GM23338 (cell line): ENCODE data around the gene IGSF10. TPM values are rescaled to one million over a fixed set of nuclear protein-coding genes. Genes with fewer than 3 reads are reported as not detected.

Experiments used
- ATAC-seq: fragments of 200-7000 bp; cut with Tn5 transposase; 3 replicates; pipeline ENCODE4 v1.9.1; 2020
- DNase-seq: peaks from one replicate; pipeline ENCODE4 v3.0.0-alpha.2; 2015; ENCODE audit warnings: low spot score
- H2AFZ ChIP-seq: fragments of 200-600 bp; sonication (generic); 2 replicates; pipeline ENCODE4 v1.8.0; 2016; ENCODE audit warnings: antibody characterized with exemption, mild to moderate bottlenecking, moderate library complexity
- H3F3A ChIP-seq: fragments of 200-600 bp; sonication (generic); replicated peaks from 2 replicates; pipeline ENCODE4 v1.8.0; 2017; ENCODE audit warnings: antibody characterized with exemption, mixed run types, low read depth
- H3K27ac ChIP-seq: fragments of 200-600 bp; sonication (generic); 2 replicates; pipeline ENCODE4 v1.6.1; 2016; ENCODE audit warnings: low read depth
- H3K27me3 ChIP-seq: fragments of 200-600 bp; sonication (generic); 2 replicates; pipeline ENCODE4 v1.8.0; 2016; ENCODE audit warnings: mild to moderate bottlenecking, mixed run types, moderate library complexity; ENCODE audit not compliant: insufficient read depth
- H3K36me3 ChIP-seq: fragments of 200-600 bp; sonication (generic); 2 replicates; pipeline ENCODE4 v1.8.0; 2016; ENCODE audit warnings: mild to moderate bottlenecking; ENCODE audit not compliant: insufficient read depth
- H3K4me1 ChIP-seq: fragments of 200-600 bp; sonication (generic); 2 replicates; pipeline ENCODE4 v1.8.0; 2016; ENCODE audit warnings: mild to moderate bottlenecking, moderate library complexity; ENCODE audit not compliant: insufficient read depth
- H3K4me2 ChIP-seq: fragments of 200-600 bp; sonication (generic); 2 replicates; pipeline ENCODE4 v1.7.1; 2017; ENCODE audit warnings: mixed run types
- H3K4me3 ChIP-seq: fragments of 200-600 bp; sonication (generic); 2 replicates; pipeline ENCODE4 v1.6.1; 2016; ENCODE audit warnings: mixed run types
- H3K79me2 ChIP-seq: fragments of 200-600 bp; sonication (generic); replicated peaks from 2 replicates; pipeline ENCODE4 v1.8.0; 2017; ENCODE audit warnings: mild to moderate bottlenecking; ENCODE audit not compliant: insufficient read depth
- H3K9me2 ChIP-seq: fragments of 200-600 bp; sonication (generic); 2 replicates; pipeline ENCODE4 v1.8.0; 2017; ENCODE audit not compliant: insufficient read depth
- H4K20me1 ChIP-seq: fragments of 200-600 bp; sonication (generic); replicated peaks from 2 replicates; pipeline ENCODE4 v1.8.0; 2017; ENCODE audit warnings: mild to moderate bottlenecking; ENCODE audit not compliant: insufficient read depth
- H3K27ac Mint-ChIP-seq: 2 replicates; pipeline ENCODE4 v1.8.0; 2020; ENCODE audit warnings: inconsistent platforms, mild to moderate bottlenecking, moderate library complexity, mixed read lengths
- H3K27me3 Mint-ChIP-seq: 3 replicates; pipeline ENCODE4 v1.8.0; 2022; ENCODE audit warnings: low read depth, mild to moderate bottlenecking, moderate library complexity, mixed read lengths, inconsistent platforms; ENCODE audit not compliant: insufficient read depth, poor library complexity
- H3K36me3 Mint-ChIP-seq: 3 replicates; pipeline ENCODE4 v1.8.0; 2021; ENCODE audit warnings: low read depth, mild to moderate bottlenecking, inconsistent platforms, moderate library complexity, mixed read lengths
- H3K4me1 Mint-ChIP-seq: 3 replicates; pipeline ENCODE4 v1.8.0; 2020; ENCODE audit warnings: mild to moderate bottlenecking, inconsistent platforms, mixed read lengths
- H3K4me3 Mint-ChIP-seq: 3 replicates; pipeline ENCODE4 v1.8.0; 2021; ENCODE audit warnings: moderate library complexity, mild to moderate bottlenecking, inconsistent platforms, mixed read lengths
- H3K9me3 Mint-ChIP-seq: 3 replicates; pipeline ENCODE4 v1.8.0; 2020; ENCODE audit warnings: moderate library complexity, mild to moderate bottlenecking, inconsistent platforms, mixed read lengths
- CREB1 ChIP-seq: fragments of 250-450 bp; sonication (Bioruptor Pico); IDR thresholded peaks from 2 replicates; pipeline ENCODE4 v1.5.0; 2020; ENCODE audit warnings: low read depth, mild to moderate bottlenecking, moderate library complexity
- EZH2 ChIP-seq: fragments of 200-600 bp; sonication (generic); IDR thresholded peaks from one replicate; pipeline ENCODE4 v1.8.0; 2017; ENCODE audit warnings: antibody characterized with exemption, mild to moderate bottlenecking, low read depth; ENCODE audit not compliant: unreplicated experiment
- JUNB ChIP-seq: IDR thresholded peaks from one replicate; pipeline ENCODE4 v1.6.1; 2016; ENCODE audit warnings: antibody characterized with exemption; ENCODE audit not compliant: unreplicated experiment
- NANOG ChIP-seq: IDR thresholded peaks from 2 replicates; pipeline ENCODE4 v1.6.1; 2016; ENCODE audit warnings: antibody characterized with exemption, borderline replicate concordance
- POLR2AphosphoS5 ChIP-seq: IDR thresholded peaks from 2 replicates; pipeline ENCODE4 v1.6.1; 2016; ENCODE audit warnings: antibody characterized with exemption, low read depth
- STAT1 ChIP-seq: IDR thresholded peaks from one replicate; pipeline ENCODE4 v1.6.1; 2016; ENCODE audit warnings: antibody characterized with exemption; ENCODE audit not compliant: unreplicated experiment
- ZNF114 ChIP-seq: fragments of 250-450 bp; sonication (Bioruptor Pico); IDR thresholded peaks from 2 replicates; pipeline ENCODE4 v1.5.0; 2020; ENCODE audit warnings: mild to moderate bottlenecking, moderate library complexity
- ZNF331 ChIP-seq: fragments of 250-450 bp; sonication (Bioruptor Pico); IDR thresholded peaks from 2 replicates; pipeline ENCODE4 v1.5.0; 2020; ENCODE audit warnings: low read depth, mild to moderate bottlenecking, moderate library complexity
- ZNF462 ChIP-seq: fragments of 250-450 bp; sonication (Bioruptor Pico); IDR thresholded peaks from 2 replicates; pipeline ENCODE4 v1.5.0; 2020; ENCODE audit warnings: mild to moderate bottlenecking, moderate library complexity
- polyA plus RNA-seq: library from polyadenylated mRNA; unstranded; fragments of >200 nt; fragmentation: Nextera tagmentation; extraction: Ambion mirVana; gene quantifications from 2 replicates; pipeline ENCODE4 v1.2.1, GENCODE V29; 2016
- total RNA-seq: library from RNA; depleted of rRNA; stranded (reverse); fragments of >200 nt; shearing (Covaris generic); gene quantifications from 2 replicates; pipeline ENCODE4 v1.2.3, GENCODE V29; 2014
- TF ChIP-seq, protein P1 (sequence below), 2 experiments: fragments of 200-600 bp in 1 of 2; sonication (generic) in 1 of 2; conservative IDR thresholded peaks; 2 replicates each; pipeline versions ENCODE4 v1.5.1 to v1.6.1; 2016 to 2017; ENCODE audit warnings: antibody characterized with exemption in 2 of 2, low read depth in 2 of 2, mild to moderate bottlenecking in 2 of 2, moderate library complexity in 1 of 2
- TF ChIP-seq, protein P2 (sequence below): IDR thresholded peaks from 2 replicates; pipeline ENCODE4 v1.6.1; 2016; ENCODE audit warnings: antibody characterized with exemption

IGSF10 gene
- total and polyA plus RNA-seq, 2 experiments from 2014 or later = 0.50 to 0.94 TPM

DNA sequence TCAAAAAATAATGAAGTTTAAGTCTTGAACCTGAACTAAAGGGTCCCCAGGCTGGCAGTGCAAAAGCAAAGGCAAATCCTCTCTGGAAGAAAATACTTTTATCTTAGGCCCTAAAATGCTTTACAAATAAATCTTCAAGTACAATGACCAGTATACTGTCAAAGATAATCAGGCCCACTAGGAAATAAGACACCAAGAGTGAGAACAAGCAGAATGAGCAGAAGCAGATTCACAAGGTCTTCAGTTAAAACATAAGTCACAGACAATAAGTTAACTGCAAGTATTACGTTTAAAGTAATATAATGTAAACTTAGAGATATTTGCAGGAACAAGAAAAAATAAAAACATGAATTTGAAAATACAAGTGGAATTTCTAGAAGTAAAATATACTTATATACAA is 42.2 kb upstream of the IGSF10 start (continued):
- no peak for TF ChIP-seq ZNF331
- no peak for TF ChIP-seq ZNF114 (CRISPR knock-in tag)
- no peak for TF ChIP-seq NANOG
- TF ChIP-seq, protein P1, sequence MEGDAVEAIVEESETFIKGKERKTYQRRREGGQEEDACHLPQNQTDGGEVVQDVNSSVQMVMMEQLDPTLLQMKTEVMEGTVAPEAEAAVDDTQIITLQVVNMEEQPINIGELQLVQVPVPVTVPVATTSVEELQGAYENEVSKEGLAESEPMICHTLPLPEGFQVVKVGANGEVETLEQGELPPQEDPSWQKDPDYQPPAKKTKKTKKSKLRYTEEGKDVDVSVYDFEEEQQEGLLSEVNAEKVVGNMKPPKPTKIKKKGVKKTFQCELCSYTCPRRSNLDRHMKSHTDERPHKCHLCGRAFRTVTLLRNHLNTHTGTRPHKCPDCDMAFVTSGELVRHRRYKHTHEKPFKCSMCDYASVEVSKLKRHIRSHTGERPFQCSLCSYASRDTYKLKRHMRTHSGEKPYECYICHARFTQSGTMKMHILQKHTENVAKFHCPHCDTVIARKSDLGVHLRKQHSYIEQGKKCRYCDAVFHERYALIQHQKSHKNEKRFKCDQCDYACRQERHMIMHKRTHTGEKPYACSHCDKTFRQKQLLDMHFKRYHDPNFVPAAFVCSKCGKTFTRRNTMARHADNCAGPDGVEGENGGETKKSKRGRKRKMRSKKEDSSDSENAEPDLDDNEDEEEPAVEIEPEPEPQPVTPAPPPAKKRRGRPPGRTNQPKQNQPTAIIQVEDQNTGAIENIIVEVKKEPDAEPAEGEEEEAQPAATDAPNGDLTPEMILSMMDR (conservative IDR thresholded peaks at IDR 0.05; ENCODE audit: low read depth in 2 of 2) = no peak
- TF ChIP-seq, protein P2, sequence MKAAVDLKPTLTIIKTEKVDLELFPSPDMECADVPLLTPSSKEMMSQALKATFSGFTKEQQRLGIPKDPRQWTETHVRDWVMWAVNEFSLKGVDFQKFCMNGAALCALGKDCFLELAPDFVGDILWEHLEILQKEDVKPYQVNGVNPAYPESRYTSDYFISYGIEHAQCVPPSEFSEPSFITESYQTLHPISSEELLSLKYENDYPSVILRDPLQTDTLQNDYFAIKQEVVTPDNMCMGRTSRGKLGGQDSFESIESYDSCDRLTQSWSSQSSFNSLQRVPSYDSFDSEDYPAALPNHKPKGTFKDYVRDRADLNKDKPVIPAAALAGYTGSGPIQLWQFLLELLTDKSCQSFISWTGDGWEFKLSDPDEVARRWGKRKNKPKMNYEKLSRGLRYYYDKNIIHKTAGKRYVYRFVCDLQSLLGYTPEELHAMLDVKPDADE = no peak
- no peak for TF ChIP-seq JUNB

- no peaks in the 10 kb centered on the region for H3K36me3 ChIP-seq
- H3K4me1 Mint-ChIP-seq = peaks cover 24% of the 10 kb centered on the region
- no peaks in the 10 kb centered on the region for H3K27me3 ChIP-seq
- no peaks in the 10 kb centered on the region for H3K79me2 ChIP-seq
- peaks cover 3% of the 10 kb centered on the region; the same call in 1 of the 2 replicates for H3K4me1 ChIP-seq
- no peak for ATAC-seq
- no peak for DNase-seq
- H3F3A ChIP-seq = no peaks in the 10 kb centered on the region
- H4K20me1 ChIP-seq = no peaks in the 10 kb centered on the region
- H3K4me2 ChIP-seq = no peak overlapping the region
- no peaks in the 10 kb centered on the region for H3K36me3 Mint-ChIP-seq
- no peak overlapping the region for H3K4me3 Mint-ChIP-seq
- no peaks in the 10 kb centered on the region for H3K9me2 ChIP-seq
- no peak overlapping the region for H2AFZ ChIP-seq
- H3K4me3 ChIP-seq = no peak overlapping the region
- no peaks in the 10 kb centered on the region for H3K9me3 Mint-ChIP-seq
- peak overlapping the region; percentile 17 for H3K27ac Mint-ChIP-seq
- no peak overlapping the region for H3K27ac ChIP-seq
- peaks cover 2% of the 10 kb centered on the region for H3K27me3 Mint-ChIP-seq
- TF ChIP-seq ZNF462 (CRISPR knock-in tag) = no peak
- TF ChIP-seq ZNF331 = no peak
- TF ChIP-seq NANOG = no peak
- TF ChIP-seq, protein P2 = no peak
- TF ChIP-seq, protein P1 (conservative IDR thresholded peaks at IDR 0.05; ENCODE audit: low read depth in 2 of 2) = no peak
- no peak for TF ChIP-seq EZH2
- no peak for TF ChIP-seq JUNB
- no peak for TF ChIP-seq POLR2AphosphoS5
- TF ChIP-seq CREB1 (CRISPR knock-in tag) = no peak
- TF ChIP-seq STAT1 = no peak
- TF ChIP-seq ZNF114 (CRISPR knock-in tag) = no peak
Measured at GRCh38 chr3:151501923-151502632, 41.2 kb upstream of the IGSF10 start.
